ENCODE measurements around the gene OXSR1.

- TF ChIP-seq EZH2 (IDR thresholded peaks at IDR 0.05): no peak
- no peak for TF ChIP-seq POLR2AphosphoS5 (IDR thresholded peaks at IDR 0.05; ENCODE audit: borderline replicate concordance, low read depth, low read length)
- no peak for TF ChIP-seq FOXP2 (optimal IDR thresholded peaks at IDR 0.05; ENCODE audit: control extremely low read depth, extremely low read length, insufficient read depth)
Measured at GRCh38 chr3:38141952-38142273, 23.4 kb upstream of the OXSR1 start.

Measured in SK-N-MC (cell line).